Measurements from ENCODE around the gene CBLC.

Gene CBLC

GRCh38 chr19:44803442-44804428, 26.0 kb downstream of the CBLC start:
- DNase-seq, result no peak

- no peak for DNase-seq
Observed at GRCh38 chr19:44806291-44806690, 28.6 kb downstream of the CBLC start.

GRCh38 chr19:44807162-44807561, 29.5 kb downstream of the CBLC start:
- no peak for DNase-seq

- DNase-seq, result no peak
Observed at GRCh38 chr19:44807652-44808462, 30.2 kb downstream of the CBLC start.

- DNase-seq, result no peak
Observed at GRCh38 chr19:44808463-44809371, 31.0 kb downstream of the CBLC start, which contains the start of gene BCAM. Gene BCAM (plus strand): TSS chr19:44809103. CDS start chr19:44809125, 22 bp downstream.

GRCh38 chr19:44809577-44810233, 32.0 kb downstream of the CBLC start:
- no peak for DNase-seq

- DNase-seq, result no peak
Observed at GRCh38 chr19:44810234-44811121, 32.8 kb downstream of the CBLC start.

- DNase-seq, result no peak
Observed at GRCh38 chr19:44811122-44811419, 33.4 kb downstream of the CBLC start.

GRCh38 chr19:44812142-44812718, 34.5 kb downstream of the CBLC start:
- no peak for DNase-seq

GRCh38 chr19:44813070-44813840, 35.6 kb downstream of the CBLC start:
- no peak for DNase-seq

- DNase-seq, result no peak
Observed at GRCh38 chr19:44813841-44814470, 36.3 kb downstream of the CBLC start.

GRCh38 chr19:44814517-44814916, 36.8 kb downstream of the CBLC start:
- no peak for DNase-seq

GRCh38 chr19:44816301-44816700, 38.6 kb downstream of the CBLC start:
- DNase-seq, result no peak

- no peak for DNase-seq
Observed at GRCh38 chr19:44817725-44818465, 40.2 kb downstream of the CBLC start.

GRCh38 chr19:44818466-44819031, 40.9 kb downstream of the CBLC start:
- no peak for DNase-seq

- no peak for DNase-seq
Observed at GRCh38 chr19:44819246-44819832, 41.6 kb downstream of the CBLC start.

- DNase-seq, result no peak
Observed at GRCh38 chr19:44820648-44821609, 43.2 kb downstream of the CBLC start.

All from activated CD8-positive, alpha-beta memory T cell treated with anti-CD3 and anti-CD28 coated beads, Interleukin-2, amount 50 U/mL, for 4 hours (primary cell).